ENCODE results near the gene PSMD11. TPM values are rescaled to one million over a fixed set of nuclear protein-coding genes. Genes with fewer than 3 reads are reported as not detected.
"Not testable (repeated sequence)": the region's sequence is repeated elsewhere in the genome, so short reads cannot be mapped to it uniquely, and the experiment has no call there.

Gene PSMD11
- total and polyA plus RNA-seq, 5 experiments from 2014 or later: 64.9 to 122 (median 102) TPM

- POLR2A ChIA-PET: no interaction called here
- Mint-ChIP-seq H3K27me3 (no peaks in the 10 kb centered on the region), H3K36me3 (peaks cover 0 to 52% (median 10%) of the 10 kb centered on the region in 3 donors), H3K4me1 (peaks cover 7 to 49% (median 45%) of the 10 kb centered on the region in 4 donors), H3K9me3 (no peaks in the 10 kb centered on the region), H3K4me3 (peak overlapping the region in 7 of 10 donors; percentile 2 to 91 (median 36)), H3K27ac (peak overlapping the region in 2 of 10 donors; percentile 73 to 81)
- ATAC-seq: no peak
- no peak for DNase-seq
Observed at GRCh38 chr17:32446949-32447348, 2.6 kb downstream of the PSMD11 start.

- H3K9me3 Mint-ChIP-seq: no peaks in the 10 kb centered on the region
- ATAC-seq: no peak
Observed at GRCh38 chr17:32449963-32450362, 5.7 kb downstream of the PSMD11 start.

GRCh38 chr17:32450379-32450778 is 6.1 kb downstream of the PSMD11 start:
- DNase-seq, POLR2A ChIA-PET, H3K4me3 Mint-ChIP-seq, ATAC-seq, H3K9me3 Mint-ChIP-seq, H3K27me3 Mint-ChIP-seq: not testable (repeated sequence)
- Mint-ChIP-seq H3K27ac (peak overlapping the region in 1 of 10 donors; percentile 28), H3K4me1 (peaks cover 15 to 61% (median 50%) of the 10 kb centered on the region in 4 donors), H3K36me3 (peaks cover 11 to 87% (median 17%) of the 10 kb centered on the region in 3 donors)

More at GRCh38 chr17:32449963-32450362, 5.7 kb downstream of the PSMD11 start:
- H3K27me3 Mint-ChIP-seq: no peaks in the 10 kb centered on the region
- no peak for DNase-seq
- POLR2A ChIA-PET: no interaction called here
- peak overlapping the region in 1 of 10 donors; percentile 9 for H3K27ac Mint-ChIP-seq
- H3K4me3 Mint-ChIP-seq: no peak overlapping the region
- peaks cover 14 to 65% (median 53%) of the 10 kb centered on the region in 4 donors for H3K4me1 Mint-ChIP-seq
- H3K36me3 Mint-ChIP-seq: peaks cover 8 to 82% (median 14%) of the 10 kb centered on the region in 3 donors

- H3K9me3 Mint-ChIP-seq: no peaks in the 10 kb centered on the region
- DNase-seq (no peak), ATAC-seq (no peak)
- POLR2A ChIA-PET: no interaction called here
- H3K4me3 Mint-ChIP-seq: no peak overlapping the region
- peaks cover 12 to 46% (median 36%) of the 10 kb centered on the region in 4 donors for H3K4me1 Mint-ChIP-seq
- H3K27ac Mint-ChIP-seq: peak overlapping the region in 3 of 10 donors; percentile 37 to 91 (median 44)
- peaks cover 13 to 94% (median 18%) of the 10 kb centered on the region in 3 donors for H3K36me3 Mint-ChIP-seq
- no peaks in the 10 kb centered on the region for H3K27me3 Mint-ChIP-seq
Observed at GRCh38 chr17:32451879-32452278, 7.6 kb downstream of the PSMD11 start.

GRCh38 chr17:32452281-32452680 is 8.0 kb downstream of the PSMD11 start:
- Mint-ChIP-seq H3K27ac (peak overlapping the region in 4 of 10 donors; percentile 2 to 91 (median 18)), H3K4me3 (no peak overlapping the region), H3K9me3 (no peaks in the 10 kb centered on the region), H3K36me3 (peaks cover 15 to 94% (median 21%) of the 10 kb centered on the region in 3 donors), H3K4me1 (peaks cover 12 to 45% (median 32%) of the 10 kb centered on the region in 4 donors), H3K27me3 (no peaks in the 10 kb centered on the region)
- POLR2A ChIA-PET: no interaction called here
- DNase-seq (no peak), ATAC-seq (no peak)

GRCh38 chr17:32453370-32453769 is 9.1 kb downstream of the PSMD11 start:
- no peaks in the 10 kb centered on the region for H3K27me3 Mint-ChIP-seq
- H3K36me3 Mint-ChIP-seq: peaks cover 19 to 96% (median 26%) of the 10 kb centered on the region in 3 donors
- no peaks in the 10 kb centered on the region for H3K9me3 Mint-ChIP-seq
- peaks cover 17 to 51% (median 38%) of the 10 kb centered on the region in 4 donors for H3K4me1 Mint-ChIP-seq
- ATAC-seq: no peak
- no peak overlapping the region for H3K4me3 Mint-ChIP-seq
- POLR2A ChIA-PET: no interaction called here
- H3K27ac Mint-ChIP-seq: peak overlapping the region in 3 of 10 donors; percentile 11 to 62 (median 42)
- DNase-seq: no peak

GRCh38 chr17:32458371-32458770 is 14.1 kb downstream of the PSMD11 start:
- POLR2A ChIA-PET: no interaction called here

GRCh38 chr17:32460054-32460453 is 15.7 kb downstream of the PSMD11 start:
- H3K9me3 Mint-ChIP-seq: no peaks in the 10 kb centered on the region
- ATAC-seq: no peak
- H3K36me3 Mint-ChIP-seq: peaks cover 13 to 91% (median 32%) of the 10 kb centered on the region in 3 donors
- H3K4me3 Mint-ChIP-seq: no peak overlapping the region
- H3K27ac Mint-ChIP-seq: peak overlapping the region in 3 of 10 donors; percentile 41 to 83 (median 56)
- H3K4me1 Mint-ChIP-seq: peaks cover 15 to 35% (median 28%) of the 10 kb centered on the region in 4 donors
- H3K27me3 Mint-ChIP-seq: no peaks in the 10 kb centered on the region
- POLR2A ChIA-PET: no interaction called here
- no peak for DNase-seq

More at GRCh38 chr17:32458371-32458770, 14.1 kb downstream of the PSMD11 start:
- H3K9me3 Mint-ChIP-seq: no peaks in the 10 kb centered on the region
- no peaks in the 10 kb centered on the region for H3K27me3 Mint-ChIP-seq
- ATAC-seq (no peak), DNase-seq (no peak)
- H3K27ac Mint-ChIP-seq: peak overlapping the region in 6 of 10 donors; percentile 10 to 83 (median 25)
- H3K4me3 Mint-ChIP-seq: peak overlapping the region in 1 of 10 donors; percentile 20
- H3K36me3 Mint-ChIP-seq: peaks cover 21 to 94% (median 35%) of the 10 kb centered on the region in 3 donors
- H3K4me1 Mint-ChIP-seq: peaks cover 20 to 48% (median 35%) of the 10 kb centered on the region in 4 donors

- H3K27me3 Mint-ChIP-seq: no peaks in the 10 kb centered on the region
- H3K4me1 Mint-ChIP-seq: peaks cover 14 to 39% (median 28%) of the 10 kb centered on the region in 4 donors
- no peak overlapping the region for H3K4me3 Mint-ChIP-seq
- peak overlapping the region in 7 of 10 donors; percentile 0 to 75 (median 51) for H3K27ac Mint-ChIP-seq
- DNase-seq (no peak), ATAC-seq (peak; percentile 30 to 33)
- H3K9me3 Mint-ChIP-seq: no peaks in the 10 kb centered on the region
- peaks cover 11 to 91% (median 31%) of the 10 kb centered on the region in 3 donors for H3K36me3 Mint-ChIP-seq
- POLR2A ChIA-PET: interaction anchor here (0.6 to 1.5 kb wide), 3 partner anchors 26 to 55 kb away, joined by 3 to 4 read pairs (median 3); partner anchors contain the start of gene CDK5R1
Observed at GRCh38 chr17:32461498-32461852, 17.2 kb downstream of the PSMD11 start.

- DNase-seq: peak; percentile 42 to 78 (median 60)
- Mint-ChIP-seq H3K9me3 (no peaks in the 10 kb centered on the region), H3K27ac (peak overlapping the region in 8 of 10 donors; percentile 0 to 68 (median 54)), H3K27me3 (no peaks in the 10 kb centered on the region), H3K4me1 (peaks cover 14 to 37% (median 28%) of the 10 kb centered on the region in 4 donors), H3K4me3 (no peak overlapping the region), H3K36me3 (peaks cover 7 to 91% (median 32%) of the 10 kb centered on the region in 3 donors)
- ATAC-seq: peak; percentile 90 to 91
- POLR2A ChIA-PET: interaction anchor here (0.5 to 1.5 kb wide), 3 partner anchors 25 to 256 kb away, joined by 3 read pairs; partner anchors contain the start of gene CDK5R1
Observed at GRCh38 chr17:32461853-32462617, 17.7 kb downstream of the PSMD11 start.

- H3K27me3 Mint-ChIP-seq: no peaks in the 10 kb centered on the region
- POLR2A ChIA-PET: no interaction called here
- H3K36me3 Mint-ChIP-seq: peaks cover 7 to 91% (median 32%) of the 10 kb centered on the region in 3 donors
- H3K9me3 Mint-ChIP-seq: no peaks in the 10 kb centered on the region
- H3K27ac Mint-ChIP-seq: no peak overlapping the region
- H3K4me1 Mint-ChIP-seq: peaks cover 12 to 26% (median 22%) of the 10 kb centered on the region in 4 donors
- no peak for ATAC-seq
- DNase-seq: no peak
- no peak overlapping the region for H3K4me3 Mint-ChIP-seq
Observed at GRCh38 chr17:32463304-32463703, 19.0 kb downstream of the PSMD11 start.

- H3K36me3 Mint-ChIP-seq: peaks cover 4 to 91% (median 30%) of the 10 kb centered on the region in 3 donors
- no peaks in the 10 kb centered on the region for H3K9me3 Mint-ChIP-seq
- ATAC-seq (no peak), DNase-seq (no peak)
- POLR2A ChIA-PET: interaction anchor here (0.7 kb wide), 1 partner anchor 250 kb away, joined by 3 read pairs; no protein-coding TSS in a partner anchor
- peaks cover 8 to 20% (median 19%) of the 10 kb centered on the region in 4 donors for H3K4me1 Mint-ChIP-seq
- no peaks in the 10 kb centered on the region for H3K27me3 Mint-ChIP-seq
- H3K27ac Mint-ChIP-seq: no peak overlapping the region
- H3K4me3 Mint-ChIP-seq: no peak overlapping the region
Observed at GRCh38 chr17:32464374-32464773, 20.1 kb downstream of the PSMD11 start.

GRCh38 chr17:32467949-32468348 is 23.6 kb downstream of the PSMD11 start:
- ATAC-seq (no peak), DNase-seq (no peak)
- peaks cover 4 to 85% (median 27%) of the 10 kb centered on the region in 3 donors for H3K36me3 Mint-ChIP-seq
- H3K27me3 Mint-ChIP-seq: no peaks in the 10 kb centered on the region
- peaks cover 3 to 9% (median 7%) of the 10 kb centered on the region in 4 donors for H3K4me1 Mint-ChIP-seq
- POLR2A ChIA-PET: no interaction called here
- no peak overlapping the region for H3K4me3 Mint-ChIP-seq
- peak overlapping the region in 2 of 10 donors; percentile 26 to 51 for H3K27ac Mint-ChIP-seq
- H3K9me3 Mint-ChIP-seq: no peaks in the 10 kb centered on the region
